Measurements from ENCODE around the gene NFAT5. TPM values are rescaled to one million over a fixed set of nuclear protein-coding genes. Genes with fewer than 3 reads are reported as not detected.
A peak's percentile ranks its signal among the peaks of the same experiment; 100 is the strongest.

Gene NFAT5
- polyA plus RNA-seq, 2 of the 4 experiments (the other 2 are of a cell fraction): 9.5 to 45.1 TPM

GRCh38 chr16:69613378-69614154, 47.8 kb downstream of the NFAT5 start:
- Histone ChIP-seq H3K27ac (peak overlapping the region in 1 of 2 experiments; percentile 24; a peak in 2 of 6 replicates), H3K4me2 (peak overlapping the region; percentile 40), H3K9me3 (no peaks in the 10 kb centered on the region), H3K4me3 (no peak overlapping the region), H3K4me1 (peaks cover 51% of the 10 kb centered on the region)
- ATAC-seq (peak; percentile 78 to 84; a peak in 5 of 6 replicates), FAIRE-seq (no peak), DNase-seq (ENCODE audit: low read depth in 1 of 2, low spot score in 1 of 2) (peak in 1 of 2 experiments; percentile 54)
- ChIA-PET CTCF (interaction anchor here (1.0 to 1.1 kb wide), 3 partner anchors 16 to 217 kb away, joined by 3 read pairs; no protein-coding TSS in a partner anchor), POLR2A (no interaction called here)
- TF ChIP-seq ZSCAN20 (CRISPR knock-in tag; IDR thresholded peaks at IDR 0.05): no peak
- TF ChIP-seq ATOH8 (CRISPR knock-in tag; IDR thresholded peaks at IDR 0.05; ENCODE audit: low read depth): no peak
- TF ChIP-seq POLR2AphosphoS2 (conservative IDR thresholded peaks at IDR 0.05; ENCODE audit: low read length): no peak
- 12% methylated on average over 1 of the region's 1 CpG for WGBS (ENCODE audit: missing lambda C conversion rate)

- Histone ChIP-seq H3K4me2 (no peak overlapping the region), H3K4me1 (peaks cover 60% of the 10 kb centered on the region), H3K9me3 (no peaks in the 10 kb centered on the region), H3K4me3 (no peak overlapping the region), H3K27ac (no peak overlapping the region)
- ATAC-seq (no peak), FAIRE-seq (no peak), DNase-seq (ENCODE audit: low read depth in 1 of 2, low spot score in 1 of 2) (no peak)
- ChIA-PET CTCF (interaction anchor here (0.6 kb wide), 1 partner anchor 189 kb away, joined by 3 read pairs; no protein-coding TSS in a partner anchor), POLR2A (no interaction called here)
- TF ChIP-seq SREBF2 (IDR thresholded peaks at IDR 0.05) (no peak), BCL3 (IDR thresholded peaks at IDR 0.05) (no peak), CTCF (IDR thresholded peaks at IDR 0.05) (no peak), NFE2L2 (conservative IDR thresholded peaks at IDR 0.05; ENCODE audit: low read length) (no peak), SMC3 (IDR thresholded peaks at IDR 0.05) (no peak), FOSL2 (IDR thresholded peaks at IDR 0.05) (no peak), FOSL2 (CRISPR knock-in tag; IDR thresholded peaks at IDR 0.05) (no peak), HOXB5 (CRISPR knock-in tag; IDR thresholded peaks at IDR 0.05) (no peak), HDAC2 (IDR thresholded peaks at IDR 0.05) (no peak), EHF (CRISPR knock-in tag; IDR thresholded peaks at IDR 0.05) (no peak), JUN (IDR thresholded peaks at IDR 0.05) (no peak), TFCP2L1 (CRISPR knock-in tag; IDR thresholded peaks at IDR 0.05) (no peak), CBX8 (IDR thresholded peaks at IDR 0.05) (no peak), KDM5A (IDR thresholded peaks at IDR 0.05) (no peak), NPAS2 (CRISPR knock-in tag; IDR thresholded peaks at IDR 0.05; ENCODE audit: borderline replicate concordance) (no peak), HMGXB4 (CRISPR knock-in tag; IDR thresholded peaks at IDR 0.05; ENCODE audit: borderline replicate concordance) (no peak), RARB (CRISPR knock-in tag; IDR thresholded peaks at IDR 0.05) (no peak)
- WGBS (ENCODE audit: missing lambda C conversion rate): 94% methylated on average over 2 of the region's 2 CpGs
Observed at GRCh38 chr16:69615528-69615927, 49.8 kb downstream of the NFAT5 start.
